NK-92 (cell line): ENCODE results near the gene CARS2.
"Not testable (repeated sequence)": the region's sequence is repeated elsewhere in the genome, so short reads cannot be mapped to it uniquely, and the experiment has no call there.

Experiments used
- DNase-seq: peaks from one replicate; lab custom pipeline; 2025; ENCODE audit not compliant: unreplicated experiment; lab: John Stamatoyannopoulos, UW

CARS2 gene

DNA sequence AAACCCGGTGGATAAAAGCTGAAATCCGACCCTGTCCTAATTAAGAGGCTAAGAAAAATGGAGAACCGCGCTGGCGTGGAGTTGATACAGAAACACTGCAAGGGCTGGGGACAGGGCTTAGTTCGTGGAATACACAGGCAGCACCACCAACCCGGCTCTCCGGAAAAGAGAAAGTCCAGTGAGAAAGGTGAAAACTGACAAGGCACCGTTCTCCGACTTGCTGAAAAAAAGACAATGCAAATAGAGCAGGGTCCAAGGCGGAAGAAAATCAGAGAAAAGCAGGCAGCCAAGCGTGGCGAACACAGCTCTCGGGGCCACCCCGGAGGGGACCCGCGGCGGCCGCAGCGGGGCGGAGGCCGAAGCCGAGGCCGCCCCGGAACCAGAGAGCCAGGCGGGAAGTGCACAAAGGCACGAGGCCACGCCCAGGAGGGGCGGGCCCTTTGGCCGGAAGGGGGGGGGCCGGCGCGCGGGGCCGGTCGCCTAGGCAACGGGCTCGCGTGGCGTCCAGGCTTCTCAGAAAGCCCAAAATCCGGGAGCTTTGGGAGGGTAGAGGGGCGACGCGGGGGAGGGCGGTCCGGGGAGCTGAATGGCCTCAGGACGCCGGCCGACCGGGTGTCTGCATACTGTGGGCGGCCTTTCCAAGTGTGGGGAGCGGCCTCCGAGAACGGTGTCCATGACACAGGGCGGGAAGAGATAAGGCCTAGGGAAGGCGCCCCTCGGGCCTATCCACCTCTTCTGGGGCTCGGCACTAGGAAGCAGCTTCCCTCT is 6.3 kb upstream of the CARS2 start:
- no peak for DNase-seq

DNA sequence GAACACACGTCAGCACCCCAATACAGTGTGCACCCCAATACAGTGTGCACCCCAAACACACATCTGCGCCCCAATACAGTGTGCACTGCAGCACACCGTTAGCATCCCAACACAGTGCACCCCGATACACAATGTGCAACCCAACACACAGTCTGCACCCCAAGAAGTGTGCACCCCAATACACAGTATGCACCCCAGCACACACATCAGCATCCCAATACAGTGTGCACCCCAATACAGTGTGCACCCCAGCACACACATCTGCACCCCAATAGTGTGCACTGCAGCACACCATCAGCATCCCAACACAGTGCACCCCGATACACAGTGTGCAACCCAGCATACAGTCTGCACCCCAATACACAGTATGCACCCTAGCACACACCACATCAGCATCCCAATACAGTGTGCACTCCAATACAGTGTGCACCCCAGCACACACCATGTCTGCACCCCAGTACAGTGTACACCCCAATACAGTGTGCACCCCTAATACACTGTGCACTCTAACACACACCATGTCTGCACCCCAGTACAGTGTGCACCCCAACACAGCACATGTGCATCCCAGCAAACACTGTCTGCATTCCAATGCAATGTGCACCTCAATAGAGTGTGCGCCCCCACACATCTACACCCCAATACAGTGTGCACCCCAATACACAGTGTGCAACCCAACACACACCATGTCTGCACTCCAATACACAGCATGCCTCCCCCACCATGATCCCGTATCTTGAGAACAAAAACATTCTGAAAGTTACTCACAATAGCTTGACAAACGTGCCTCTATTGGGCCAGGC is 855 bp upstream of the CARS2 start:
- no peak for DNase-seq

DNA sequence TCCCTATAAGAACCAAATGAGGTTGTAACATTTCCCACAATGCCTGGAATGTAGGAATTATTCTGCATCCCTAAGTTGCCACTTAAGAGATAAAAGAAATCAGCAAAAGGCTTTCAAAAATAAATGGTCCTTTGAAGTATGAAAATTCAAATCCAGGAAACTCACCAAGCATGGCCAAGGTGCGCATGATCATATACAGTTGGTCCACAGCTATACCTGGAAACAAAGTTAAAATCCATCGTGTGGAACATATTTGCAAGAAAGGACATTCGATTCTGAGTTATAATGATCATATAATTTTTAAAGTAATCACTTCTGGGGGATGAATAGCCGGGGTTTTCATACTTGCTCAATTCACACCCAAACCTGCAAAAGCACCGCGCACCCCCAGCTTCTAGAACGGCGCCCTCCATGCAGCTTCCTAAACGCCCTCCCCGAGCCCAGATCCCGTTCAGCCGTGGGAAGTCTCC is 525 bp downstream of the CARS2 start:
- DNase-seq, result no peak

DNA sequence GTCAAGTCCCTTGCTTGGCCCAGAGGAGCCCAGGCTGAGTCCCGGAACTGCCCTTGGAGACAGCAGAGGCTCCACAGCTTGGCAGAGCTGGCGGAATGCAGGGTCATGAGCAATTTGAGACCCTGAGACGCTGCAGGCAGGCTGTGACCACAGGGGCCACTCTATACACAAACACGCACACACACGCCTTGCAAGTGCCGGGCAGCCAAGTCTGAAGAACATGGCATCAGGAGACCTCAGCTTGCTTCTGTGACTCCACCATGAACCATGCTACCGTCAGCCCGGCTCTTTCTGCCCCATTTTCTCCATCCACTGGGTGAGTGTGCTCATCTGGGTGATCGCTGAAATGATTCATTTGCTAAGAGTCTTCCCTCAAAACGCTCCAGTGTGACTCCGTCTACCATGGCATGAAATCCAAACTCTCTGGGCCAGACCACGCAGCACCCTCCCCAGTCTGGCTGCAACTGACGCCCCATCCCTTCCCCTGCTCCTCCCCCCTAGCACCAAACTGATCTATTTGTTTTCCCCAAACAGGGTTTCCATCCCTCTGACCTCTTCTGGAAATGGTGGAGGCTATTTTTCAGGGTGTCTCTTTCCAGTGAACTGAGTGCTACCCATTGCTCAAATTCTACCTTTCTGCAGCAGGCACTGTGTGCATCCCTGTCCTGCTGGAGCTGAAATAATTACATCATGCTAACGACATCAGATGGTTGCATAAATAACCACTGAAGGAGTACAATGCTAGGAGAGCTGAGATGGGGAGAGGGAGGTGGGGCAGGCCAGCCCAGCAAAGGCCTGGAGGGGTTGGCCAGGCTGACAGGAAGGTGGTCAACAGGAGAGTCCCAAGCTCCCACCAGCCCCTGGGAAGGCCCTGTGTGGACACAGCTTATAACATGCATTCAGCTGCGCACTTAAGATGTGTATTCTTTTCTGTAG is 3.1 kb downstream of the CARS2 start:
- DNase-seq, result no peak

DNA sequence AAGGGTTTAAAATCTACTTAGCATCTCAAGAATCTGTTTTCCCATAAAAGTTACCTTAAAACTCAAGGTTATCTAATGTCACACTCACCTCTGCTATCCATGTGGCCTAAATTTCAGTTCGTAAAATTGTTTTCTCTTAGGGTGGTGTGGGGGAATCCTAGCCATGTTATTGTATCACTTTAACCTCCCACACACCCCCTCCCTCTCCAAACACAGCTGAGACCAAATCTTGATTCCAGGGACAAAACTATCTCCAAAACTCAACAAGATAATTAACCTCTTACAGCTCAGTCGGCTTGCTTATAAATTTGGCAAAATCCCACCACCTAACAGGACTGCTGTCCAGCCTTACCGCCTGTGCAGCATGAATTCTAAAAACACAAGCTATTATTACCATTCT is 3.8 kb downstream of the CARS2 start:
- DNase-seq, result no peak

DNA sequence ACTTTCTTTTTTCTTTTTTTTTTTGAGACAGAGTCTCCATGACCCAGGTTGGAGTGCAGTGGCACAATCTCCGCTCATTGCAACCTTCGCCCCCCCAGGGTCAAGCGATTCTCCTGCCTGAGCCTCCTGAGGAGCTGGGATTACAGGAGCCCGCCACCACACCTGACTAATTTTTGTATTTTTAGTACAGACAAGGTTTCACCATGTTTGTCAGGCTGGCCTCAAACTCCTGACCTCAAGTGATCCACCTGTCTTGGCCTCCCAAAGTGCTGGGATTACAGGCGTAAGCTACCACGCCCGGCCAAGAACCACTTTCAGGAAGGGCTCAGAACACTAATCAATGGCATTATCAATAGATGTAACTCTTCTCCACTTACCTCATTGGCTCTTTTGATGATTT is 4.9 kb downstream of the CARS2 start:
- not testable (repeated sequence) for DNase-seq

DNA sequence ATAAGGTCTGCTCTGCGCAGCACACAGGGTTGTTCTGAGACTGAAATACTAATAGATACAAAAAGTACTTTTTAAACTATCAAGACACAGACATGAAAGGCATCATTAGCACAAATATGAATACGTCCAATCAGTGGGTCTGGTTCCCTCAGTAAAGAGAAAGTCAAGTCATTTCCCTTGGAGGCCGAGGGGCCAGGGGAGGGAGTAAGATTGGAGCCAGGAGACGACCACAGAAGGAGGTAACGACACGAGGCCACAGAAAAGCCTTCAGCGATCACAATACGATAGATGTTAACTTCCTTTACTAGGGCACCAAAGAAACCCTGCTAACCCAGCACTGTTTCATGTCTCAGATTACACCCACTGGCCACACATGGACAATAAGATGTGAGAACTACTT is 5.3 kb downstream of the CARS2 start:
- no peak for DNase-seq

DNA sequence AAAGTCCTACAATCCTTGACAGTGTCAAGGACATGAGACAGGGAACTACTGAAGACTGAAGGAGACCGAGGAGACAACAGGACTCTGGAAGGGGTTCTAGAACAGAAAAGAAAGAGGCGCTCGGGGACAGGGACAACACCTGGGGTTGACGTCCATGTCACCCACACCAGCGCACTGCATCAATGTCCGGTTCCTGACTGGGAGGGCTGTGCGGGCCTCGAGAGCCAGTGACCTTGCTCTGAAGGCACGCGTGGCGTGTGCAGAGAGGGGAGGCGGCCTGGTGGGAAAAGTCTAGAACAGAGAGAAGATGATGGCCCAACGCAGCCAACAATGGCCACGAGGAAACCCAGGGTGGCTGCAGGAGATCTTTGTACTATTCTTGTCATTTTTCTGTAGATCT is 5.7 kb downstream of the CARS2 start:
- DNase-seq, result no peak

DNA sequence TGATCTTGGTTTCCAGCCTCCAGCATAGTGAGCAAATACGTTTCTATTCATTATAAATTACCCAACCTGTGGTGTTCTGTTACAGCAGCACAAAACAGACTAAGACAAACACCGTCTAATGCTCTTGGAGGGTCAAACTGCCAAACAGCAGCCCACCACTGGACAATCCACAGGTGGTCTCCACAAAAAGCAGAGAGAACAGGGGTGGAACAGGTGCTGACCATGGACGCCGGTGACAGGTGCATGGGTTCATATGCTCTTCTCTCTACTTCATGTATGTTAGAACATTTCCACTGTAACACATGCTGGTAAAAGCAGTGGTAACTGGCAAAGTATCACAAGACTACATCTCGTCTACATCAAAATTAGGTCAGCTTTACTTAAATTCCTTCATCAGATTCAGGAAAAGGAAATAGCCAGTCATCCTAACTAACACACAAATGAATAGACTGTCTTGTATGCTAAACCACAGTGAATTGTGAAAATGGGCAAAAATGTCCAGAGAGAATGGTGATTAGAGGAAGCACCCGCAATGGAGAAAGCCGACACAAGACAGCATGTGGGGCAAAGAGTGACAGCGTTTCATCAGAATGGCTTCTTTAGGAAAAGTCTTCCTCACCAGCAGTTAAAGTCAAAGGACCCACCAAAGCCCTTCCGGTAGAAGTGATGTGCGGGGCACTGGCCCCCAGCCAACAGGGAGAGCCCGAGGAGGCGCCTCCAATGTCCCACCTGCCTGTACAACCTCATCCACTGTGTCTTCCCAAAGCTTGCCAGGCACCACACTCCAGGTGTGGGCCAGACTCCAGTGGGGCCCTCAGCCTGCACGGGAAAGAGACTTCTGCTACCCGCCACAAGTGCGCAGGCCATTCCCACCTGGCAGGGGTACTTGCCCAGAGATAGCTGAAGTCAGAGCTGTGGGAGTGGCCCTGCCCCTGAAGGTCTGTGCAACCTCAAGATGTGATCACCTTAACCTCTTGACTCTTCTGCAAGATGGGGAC is 6.5 kb downstream of the CARS2 start:
- DNase-seq, result no peak

DNA sequence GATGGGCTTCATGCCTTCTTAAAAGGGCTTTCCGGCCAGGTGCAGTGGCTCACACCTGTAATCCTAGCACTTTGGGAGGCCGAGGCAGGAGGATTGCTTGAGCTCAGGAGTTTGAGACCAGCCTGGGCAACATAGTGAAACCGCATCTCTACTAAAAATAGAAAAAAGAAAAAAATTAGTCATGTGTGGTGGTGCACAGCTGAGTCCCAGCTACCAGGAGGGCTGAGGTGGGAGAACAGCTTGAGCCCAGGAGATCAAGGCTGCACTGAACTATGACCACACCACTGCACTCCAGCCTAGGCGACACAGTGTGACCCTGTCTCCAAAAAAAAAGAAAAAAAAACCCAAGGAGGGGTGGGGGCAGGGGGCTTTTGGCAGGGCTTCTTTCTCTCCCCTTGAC is 7.2 kb downstream of the CARS2 start:
- DNase-seq, result no peak

DNA sequence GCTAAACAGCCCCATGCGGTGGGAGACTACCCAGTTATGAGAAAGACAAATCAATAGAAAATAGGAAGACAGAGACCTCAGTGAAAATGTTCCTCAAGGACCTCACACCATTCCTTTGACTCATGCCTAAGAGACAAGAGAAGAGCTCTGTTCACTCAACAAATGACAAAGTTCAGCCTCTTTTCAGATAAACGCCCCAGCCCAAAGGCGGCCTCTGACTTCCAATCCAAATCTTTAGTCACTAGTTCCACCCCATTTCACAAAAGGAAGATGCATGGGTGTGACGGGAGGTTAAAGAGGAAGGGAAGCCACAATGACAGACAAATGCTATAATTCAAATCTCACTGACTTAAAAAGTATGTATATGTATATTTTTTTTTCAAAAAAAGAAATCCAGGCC is 8.1 kb downstream of the CARS2 start:
- DNase-seq, result no peak

DNA sequence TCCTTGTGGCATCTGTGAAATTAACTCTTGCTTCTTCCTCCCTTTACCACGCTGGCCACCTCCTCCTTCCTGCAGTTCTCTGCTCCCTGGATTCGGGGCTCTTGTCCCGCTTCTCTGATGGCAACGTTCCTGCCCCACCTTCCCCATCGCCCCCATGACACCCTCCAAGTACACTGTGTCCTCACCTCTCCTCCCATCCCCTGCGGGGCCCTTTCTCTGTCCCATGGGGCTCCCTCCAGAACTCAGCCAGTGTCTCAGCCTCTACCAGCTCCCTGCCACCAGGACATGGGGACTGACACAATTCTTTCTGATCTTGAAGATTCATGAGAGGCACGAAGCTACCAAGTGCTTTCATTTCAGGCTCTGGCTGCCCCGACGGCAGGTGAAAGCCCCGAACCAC is 9.1 kb downstream of the CARS2 start:
- DNase-seq, result no peak

DNA sequence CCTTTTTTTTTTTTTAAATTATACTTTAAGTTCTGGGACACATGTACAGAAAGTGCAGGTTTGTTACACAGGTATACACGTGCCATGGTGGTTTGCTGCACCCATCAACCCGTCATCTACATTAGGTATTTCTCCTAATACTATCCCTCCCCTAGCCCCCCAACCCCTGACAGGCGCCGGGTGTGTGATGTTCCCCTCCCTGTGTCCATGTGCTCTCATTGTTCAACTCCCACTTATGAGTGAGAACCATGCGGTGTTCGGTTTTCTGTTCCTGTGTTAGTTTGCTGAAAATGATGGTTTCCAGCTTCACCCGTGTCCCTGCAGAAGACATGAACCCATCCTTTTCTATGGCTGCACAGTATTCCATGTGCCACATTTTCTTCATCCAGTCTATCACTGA is 10.1 kb downstream of the CARS2 start:
- not testable (repeated sequence) for DNase-seq

DNA sequence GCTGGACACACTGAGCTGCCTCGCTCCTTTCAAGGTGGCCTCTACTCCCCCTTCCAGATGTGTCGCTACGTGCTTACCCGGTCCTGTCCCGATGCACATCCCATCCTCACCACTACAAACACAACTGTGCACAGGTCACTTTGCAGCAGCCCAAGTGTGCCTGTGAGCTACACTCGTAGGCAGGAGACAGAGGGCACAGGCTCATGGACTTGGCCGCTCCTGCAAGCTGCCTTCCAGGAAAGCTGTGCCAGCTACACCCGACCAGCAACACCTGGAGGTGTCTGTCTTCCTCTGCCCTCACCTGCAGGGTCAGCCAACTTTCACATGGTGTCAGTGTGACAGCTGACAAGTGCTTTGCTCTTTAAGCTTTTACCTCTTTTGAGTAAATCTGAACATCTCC is 15.4 kb downstream of the CARS2 start:
- no peak for DNase-seq

DNA sequence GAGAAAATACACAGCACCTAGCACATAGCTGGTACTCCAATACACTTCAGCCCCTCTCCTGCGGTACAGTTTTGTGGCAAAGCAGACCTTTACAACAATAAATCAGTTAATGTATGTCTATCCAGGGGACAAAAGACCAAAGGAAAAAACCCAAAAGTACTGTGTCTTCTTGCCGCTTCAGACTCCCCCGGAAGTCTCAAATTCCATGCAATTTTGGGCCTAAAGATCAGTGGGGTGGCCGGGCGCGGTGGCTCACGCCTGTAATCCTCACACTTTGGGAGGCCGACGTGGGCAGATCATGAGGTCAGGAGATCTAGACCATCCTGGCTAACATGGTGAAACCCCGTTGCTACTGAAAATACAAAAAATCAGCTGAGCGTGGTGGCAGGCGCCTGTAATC is 16.2 kb downstream of the CARS2 start:
- DNase-seq, result no peak

DNA sequence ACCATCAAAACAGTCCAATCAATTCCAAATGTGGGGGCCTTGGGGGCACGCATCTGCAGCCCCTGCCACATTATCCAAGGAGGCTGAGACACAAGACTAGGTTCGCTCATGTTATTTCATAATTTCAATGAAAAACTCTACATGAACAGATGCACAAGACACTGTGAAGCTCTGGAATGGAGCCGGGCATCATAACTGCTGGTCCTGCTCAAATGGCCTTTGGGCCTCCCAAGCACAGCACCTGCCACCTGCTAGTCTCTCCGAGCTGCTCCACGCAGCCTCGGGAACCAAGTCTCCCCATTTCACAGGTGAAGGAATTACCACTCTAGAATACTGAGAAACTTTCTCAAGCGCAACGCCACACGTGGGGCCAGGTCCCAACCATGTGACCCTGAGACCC is 16.9 kb downstream of the CARS2 start:
- no peak for DNase-seq

DNA sequence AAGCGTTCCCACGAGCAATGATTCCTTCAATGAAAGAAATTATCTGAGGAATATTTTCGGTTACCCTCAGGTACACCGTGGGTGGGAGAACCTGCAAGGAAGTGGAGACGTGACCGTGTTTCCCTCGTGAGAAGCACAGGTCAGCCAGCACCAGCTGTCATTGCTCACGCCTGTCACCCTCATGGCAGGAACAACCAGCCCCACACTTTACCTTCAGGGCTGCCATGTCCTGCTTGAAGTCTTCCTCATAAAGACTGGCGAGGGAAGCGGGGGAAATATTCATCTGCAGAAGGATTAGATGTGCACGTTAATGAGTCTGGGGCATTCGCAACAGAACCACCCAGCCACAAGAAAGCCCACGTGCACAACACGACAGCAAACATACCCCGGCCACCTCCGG is 18.2 kb downstream of the CARS2 start:
- no peak for DNase-seq

DNA sequence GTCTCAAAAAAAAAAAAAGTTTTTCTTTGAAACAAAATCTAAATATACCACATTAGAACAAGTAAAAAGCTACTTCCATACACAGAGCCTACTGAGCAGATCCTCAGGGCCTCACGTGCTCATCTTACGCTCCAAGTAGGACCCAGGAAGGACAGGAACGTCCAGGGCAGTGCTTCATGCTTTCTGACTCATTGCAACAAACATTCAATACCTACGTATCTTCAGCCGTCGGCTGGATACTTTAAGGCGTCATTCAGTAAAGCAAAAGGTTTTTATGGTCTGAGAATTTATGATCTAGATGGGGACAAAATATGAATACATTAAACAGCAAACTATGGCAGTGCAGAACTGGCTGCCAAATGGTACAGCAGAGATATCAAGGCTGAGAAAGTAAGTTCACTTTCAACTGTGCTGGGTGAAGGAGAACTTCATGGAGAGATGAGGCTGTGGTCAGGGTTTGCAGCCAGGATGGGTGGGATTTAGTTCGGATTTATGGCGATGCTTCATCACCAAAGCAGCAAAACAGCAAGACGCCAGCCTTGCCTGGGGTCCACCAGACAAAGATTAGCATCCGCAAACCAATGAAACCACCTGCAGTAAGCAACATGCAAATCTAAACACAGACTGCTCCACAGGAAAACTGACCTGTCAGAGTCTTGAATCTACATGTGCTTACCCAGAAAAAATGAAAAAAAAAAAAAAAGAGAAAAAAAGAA is 20.5 kb downstream of the CARS2 start:
- DNase-seq, result no peak

DNA sequence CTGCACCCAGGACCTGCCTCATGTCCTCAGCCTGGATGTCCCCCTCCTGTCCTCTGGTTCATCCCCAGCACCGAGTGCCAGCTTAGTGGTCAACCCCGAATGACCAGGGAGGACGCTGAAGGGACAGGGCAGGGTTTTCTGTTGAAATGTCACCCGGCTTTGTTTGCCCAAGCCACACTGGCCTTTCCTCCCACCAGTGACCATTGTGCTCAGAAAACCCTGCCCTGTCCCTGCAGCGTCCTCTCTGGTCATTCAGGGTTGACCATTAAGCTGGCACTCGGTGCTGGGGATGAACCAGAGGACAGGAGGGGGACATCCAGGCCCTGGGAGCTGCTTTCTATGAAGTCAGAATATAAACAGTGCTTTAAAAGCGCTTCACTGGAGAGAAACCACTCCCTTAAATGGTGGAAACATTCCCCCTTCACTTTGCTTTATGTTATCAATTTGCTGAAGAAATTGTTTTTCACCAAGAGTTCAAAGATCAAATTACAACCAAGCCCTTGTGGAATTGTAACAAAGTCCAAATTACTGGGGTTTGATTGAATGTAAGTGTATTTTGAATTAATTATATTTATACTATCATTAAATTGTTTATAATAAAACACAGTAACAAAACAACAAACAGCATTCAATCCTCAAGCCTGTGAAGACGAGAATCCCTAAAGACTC is 21.4 kb downstream of the CARS2 start:
- no peak for DNase-seq
